GM19438 (cell line): Measurements from ENCODE around the gene SERP1.

ENCODE experiments used
- ATAC-seq: cut with Tn5 transposase; IDR thresholded peaks from one replicate; pipeline ENCODE4 v1.9.1; 2021; ENCODE audit warnings: low read depth; ENCODE audit not compliant: unreplicated experiment

SERP1 gene

GRCh38 chr3:150546226-150547044 is at the start of gene SERP1, which contains the start of gene EIF2A:
Gene SERP1, minus strand, starts transcription at chr3:150546496. Its CDS starts 361 bp downstream, at chr3:150546135.
Gene EIF2A, plus strand, starts transcription at chr3:150546787. Its CDS starts 16 bp downstream, at chr3:150546803.
- ATAC-seq = peak; percentile 91

- ATAC-seq = no peak
Observed at GRCh38 chr3:150594150-150594549, 47.9 kb upstream of the SERP1 start.

- ATAC-seq = no peak
Observed at GRCh38 chr3:150589759-150590158, 43.5 kb upstream of the SERP1 start.

- no peak for ATAC-seq
Observed at GRCh38 chr3:150588027-150588830, 41.9 kb upstream of the SERP1 start.

GRCh38 chr3:150583028-150583427 is 36.7 kb upstream of the SERP1 start:
- peak; percentile 50 for ATAC-seq

GRCh38 chr3:150582620-150583019 is 36.3 kb upstream of the SERP1 start:
- ATAC-seq = peak; percentile 47

GRCh38 chr3:150581174-150581573 is 34.9 kb upstream of the SERP1 start:
- ATAC-seq = no peak

GRCh38 chr3:150577855-150578254 is 31.6 kb upstream of the SERP1 start:
- no peak for ATAC-seq

GRCh38 chr3:150567328-150567727 is 21.0 kb upstream of the SERP1 start:
- no peak for ATAC-seq

- no peak for ATAC-seq
Observed at GRCh38 chr3:150564243-150564642, 17.9 kb upstream of the SERP1 start.

GRCh38 chr3:150557725-150558124 is 11.4 kb upstream of the SERP1 start:
- no peak for ATAC-seq

- ATAC-seq = no peak
Observed at GRCh38 chr3:150556792-150557191, 10.5 kb upstream of the SERP1 start.

GRCh38 chr3:150555859-150556436 is 9.7 kb upstream of the SERP1 start:
- ATAC-seq = no peak

- no peak for ATAC-seq
Observed at GRCh38 chr3:150547045-150547741, 897 bp upstream of the SERP1 start.

GRCh38 chr3:150545419-150546225 is 674 bp downstream of the SERP1 start:
- ATAC-seq = peak; percentile 12

GRCh38 chr3:150544726-150545125 is 1.6 kb downstream of the SERP1 start:
- no peak for ATAC-seq

GRCh38 chr3:150544041-150544440 is 2.3 kb downstream of the SERP1 start:
- no peak for ATAC-seq

- ATAC-seq = no peak
Observed at GRCh38 chr3:150543531-150543930, 2.8 kb downstream of the SERP1 start.

- ATAC-seq = no peak
Observed at GRCh38 chr3:150543128-150543527, 3.2 kb downstream of the SERP1 start.

- no peak for ATAC-seq
Observed at GRCh38 chr3:150540991-150541390, 5.3 kb downstream of the SERP1 start.
